Prostate gland (tissue), 2 donors: ENCODE data around the gene PRKD2. TPM values are rescaled to one million over a fixed set of nuclear protein-coding genes. Genes with fewer than 3 reads are reported as not detected.

ENCODE experiments used
- DNase-seq: peaks from one replicate; pipeline ENCODE4 v3.0.0-alpha.2; 2019; ENCODE audit warnings: low spot score
- H3K27ac ChIP-seq, 2 donors: fragments of 200-600 bp; sonication (generic); 2 replicates each; pipeline ENCODE4 v1.5.1; 2017 to 2019
- H3K27me3 ChIP-seq: fragments of 200-600 bp; sonication (generic); replicated peaks from 2 replicates; pipeline ENCODE4 v1.5.1; 2019; ENCODE audit not compliant: insufficient read depth
- H3K36me3 ChIP-seq, 2 donors: fragments of 200-600 bp; sonication (generic); 1 replicate in 1 of 2; 2 replicates in 1 of 2; pipeline versions ENCODE4 v1.5.1 to v1.8.1; 2017 to 2019
- H3K4me1 ChIP-seq: fragments of 200-600 bp; sonication (generic); replicated peaks from 2 replicates; pipeline ENCODE4 v1.5.1; 2019
- H3K4me3 ChIP-seq, 2 donors: fragments of 200-600 bp; sonication (generic); 2 replicates each; pipeline ENCODE4 v1.5.1; 2017 to 2019
- H3K9me3 ChIP-seq: fragments of 200-600 bp; sonication (generic); 2 replicates; pipeline ENCODE4 v1.5.1; 2017
- POLR2A ChIP-seq: fragments of 450-650 bp; IDR thresholded peaks from one replicate; pipeline ENCODE4 v1.6.1; 2016; ENCODE audit warnings: antibody characterized with exemption, mild to moderate bottlenecking
- POLR2AphosphoS5 ChIP-seq: sonication (generic); formaldehyde crosslinking; IDR thresholded peaks from one replicate; pipeline ENCODE4 v1.6.1; 2017; ENCODE audit warnings: antibody characterized with exemption
- WGBS: methylation state at CpG from one replicate; pipeline ENCODE4 v1.1.5; 2018; 5-methylcytosine and 5-hydroxymethylcytosine counted together
- intact Hi-C: fragments of 100-400 bp; cut with DNase I; formaldehyde crosslinking; loops from one replicate; pipeline ENCODE4 v1.14.2; 2022
- total RNA-seq, 2 donors: library from RNA; depleted of rRNA; stranded (reverse); fragments of >200 nt; gene quantifications; one replicate each; pipeline ENCODE4 v1.1.0, GENCODE V29; 2016
- TF ChIP-seq, protein P1 (sequence below), 4 experiments: fragments of 200-600 bp in 2 of 4; fragments of 450-650 bp in 2 of 4; sonication (generic) in 2 of 4; IDR thresholded peaks; 1 replicate in 3 of 4; 2 replicates in 1 of 4; pipeline ENCODE4 v1.5.1; 2016 to 2019; ENCODE audit warnings: antibody characterized with exemption in 4 of 4, mild to moderate bottlenecking in 2 of 4, moderate library complexity in 2 of 4

The PRKD2 gene
- total RNA-seq, 2 donors from 2014 or later, result 38.9 to 41.8 TPM

- Histone ChIP-seq H3K27ac (no peak overlapping the region), H3K27me3 (no peaks in the 10 kb centered on the region), H3K4me3 (no peak overlapping the region), H3K4me1 (no peaks in the 10 kb centered on the region), H3K9me3 (no peaks in the 10 kb centered on the region), H3K36me3 (peaks cover 0 to 3% of the 10 kb centered on the region in 2 donors)
- intact Hi-C loops, result no loop called here
- WGBS, result 84% methylated on average over 26 of the region's 26 CpGs
- no peak for DNase-seq
- no peak for TF ChIP-seq POLR2AphosphoS5
- TF ChIP-seq POLR2A, result no peak
- TF ChIP-seq, protein P1, sequence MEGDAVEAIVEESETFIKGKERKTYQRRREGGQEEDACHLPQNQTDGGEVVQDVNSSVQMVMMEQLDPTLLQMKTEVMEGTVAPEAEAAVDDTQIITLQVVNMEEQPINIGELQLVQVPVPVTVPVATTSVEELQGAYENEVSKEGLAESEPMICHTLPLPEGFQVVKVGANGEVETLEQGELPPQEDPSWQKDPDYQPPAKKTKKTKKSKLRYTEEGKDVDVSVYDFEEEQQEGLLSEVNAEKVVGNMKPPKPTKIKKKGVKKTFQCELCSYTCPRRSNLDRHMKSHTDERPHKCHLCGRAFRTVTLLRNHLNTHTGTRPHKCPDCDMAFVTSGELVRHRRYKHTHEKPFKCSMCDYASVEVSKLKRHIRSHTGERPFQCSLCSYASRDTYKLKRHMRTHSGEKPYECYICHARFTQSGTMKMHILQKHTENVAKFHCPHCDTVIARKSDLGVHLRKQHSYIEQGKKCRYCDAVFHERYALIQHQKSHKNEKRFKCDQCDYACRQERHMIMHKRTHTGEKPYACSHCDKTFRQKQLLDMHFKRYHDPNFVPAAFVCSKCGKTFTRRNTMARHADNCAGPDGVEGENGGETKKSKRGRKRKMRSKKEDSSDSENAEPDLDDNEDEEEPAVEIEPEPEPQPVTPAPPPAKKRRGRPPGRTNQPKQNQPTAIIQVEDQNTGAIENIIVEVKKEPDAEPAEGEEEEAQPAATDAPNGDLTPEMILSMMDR (IDR thresholded peaks at IDR 0.05), result no peak
Measured at GRCh38 chr19:46678110-46678732, 38.7 kb downstream of the PRKD2 start.

DNA sequence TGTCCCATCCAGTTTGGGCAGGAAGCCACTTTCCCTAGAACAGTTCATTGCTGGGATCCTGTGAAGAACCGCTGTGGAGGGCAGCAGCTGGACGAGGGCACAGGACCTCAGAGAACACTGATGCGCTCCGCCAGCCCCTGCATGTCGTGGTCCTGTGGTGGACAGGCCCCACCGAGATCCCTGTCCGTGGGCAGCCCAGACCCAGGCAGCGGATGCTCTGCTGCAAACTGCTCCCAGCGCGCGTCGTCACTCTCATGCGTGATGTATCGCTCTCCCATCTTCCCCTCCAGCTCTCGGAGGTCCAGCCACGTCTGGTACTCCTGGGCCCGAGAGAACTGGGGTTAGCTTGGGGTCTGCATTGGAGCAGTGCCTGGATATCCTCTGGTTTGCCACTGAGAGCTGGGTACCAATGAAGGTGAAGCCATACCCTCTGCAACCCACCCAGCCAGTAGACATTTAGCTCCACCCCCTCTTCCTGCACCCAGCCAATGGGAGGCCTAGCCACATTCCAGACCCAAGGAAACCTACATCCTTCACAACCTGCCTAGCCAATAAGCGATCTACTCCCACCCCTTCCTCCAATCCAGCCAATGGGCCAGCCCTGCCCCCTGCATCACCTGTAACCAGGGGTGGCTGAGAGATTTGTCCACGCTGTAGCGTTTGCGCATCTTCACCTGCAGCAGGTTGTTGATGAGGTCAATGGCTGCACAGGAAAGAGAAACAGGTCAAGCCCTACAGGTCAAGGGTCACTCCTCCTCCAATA, 42.3 kb downstream of the PRKD2 start:
- WGBS, result 92% methylated on average over 21 of the region's 21 CpGs
- Histone ChIP-seq H3K27ac (no peak overlapping the region), H3K27me3 (no peaks in the 10 kb centered on the region), H3K4me1 (no peaks in the 10 kb centered on the region), H3K4me3 (no peak overlapping the region), H3K9me3 (no peaks in the 10 kb centered on the region), H3K36me3 (peaks cover 0 to 3% of the 10 kb centered on the region in 2 donors)
- intact Hi-C loops, result no loop called here
- TF ChIP-seq POLR2AphosphoS5 (no peak), POLR2A (no peak)
- TF ChIP-seq, protein P1 (IDR thresholded peaks at IDR 0.05), result no peak
- DNase-seq, result no peak

- no peaks in the 10 kb centered on the region for H3K27me3 ChIP-seq
- intact Hi-C loops, result no loop called here
- H3K27ac ChIP-seq, result no peak overlapping the region
- H3K4me3 ChIP-seq, result no peak overlapping the region
- no peak for DNase-seq
- TF ChIP-seq POLR2A, result no peak
- no peak for TF ChIP-seq POLR2AphosphoS5
- TF ChIP-seq, protein P1 (IDR thresholded peaks at IDR 0.05), result no peak
- H3K9me3 ChIP-seq, result no peaks in the 10 kb centered on the region
- H3K4me1 ChIP-seq, result no peaks in the 10 kb centered on the region
- no peaks in the 10 kb centered on the region for H3K36me3 ChIP-seq
Measured at GRCh38 chr19:46670813-46671212, 46.1 kb downstream of the PRKD2 start.

- no peak for DNase-seq
- WGBS, result 91% methylated on average over 3 of the region's 3 CpGs
- intact Hi-C loops, result no loop called here
- TF ChIP-seq POLR2A (no peak), POLR2AphosphoS5 (no peak)
- TF ChIP-seq, protein P1 (IDR thresholded peaks at IDR 0.05), result no peak
- Histone ChIP-seq H3K9me3 (no peaks in the 10 kb centered on the region), H3K27me3 (no peaks in the 10 kb centered on the region), H3K36me3 (no peaks in the 10 kb centered on the region), H3K27ac (peak overlapping the region in 1 of 2 donors; percentile 19), H3K4me3 (no peak overlapping the region), H3K4me1 (no peaks in the 10 kb centered on the region)
Measured at GRCh38 chr19:46668662-46669061, 48.3 kb downstream of the PRKD2 start.

GRCh38 chr19:46665072-46665471, 51.8 kb downstream of the PRKD2 start:
- 78% methylated on average over 8 of the region's 8 CpGs for WGBS
- H3K27ac ChIP-seq, result no peak overlapping the region
- H3K27me3 ChIP-seq, result no peaks in the 10 kb centered on the region
- DNase-seq, result no peak
- no peaks in the 10 kb centered on the region for H3K9me3 ChIP-seq
- intact Hi-C loops, result no loop called here
- peaks cover 4% of the 10 kb centered on the region for H3K4me1 ChIP-seq
- TF ChIP-seq POLR2AphosphoS5 (no peak), POLR2A (no peak)
- TF ChIP-seq, protein P1 (IDR thresholded peaks at IDR 0.05), result no peak
- no peaks in the 10 kb centered on the region for H3K36me3 ChIP-seq
- H3K4me3 ChIP-seq, result no peak overlapping the region
